Kidney (tissue), 14 donors: Measurements from ENCODE around the gene MRPL46. TPM values are rescaled to one million over a fixed set of nuclear protein-coding genes. Genes with fewer than 3 reads are reported as not detected.

Source experiments
- DNase-seq, 5 donors: peaks; one replicate each; pipeline ENCODE4 v3.0.0-alpha.2; 2013 to 2020
- FAIRE-seq: peaks from 2 replicates; lab custom pipeline; 2012; peaks lifted over from hg19 to GRCh38; lab: Jason Lieb, UNC
- H3K27ac ChIP-seq, 2 donors: one replicate each; pipeline ENCODE4 v1.7.0; 2013; ENCODE audit warnings: low read depth in 2 of 2, low read length in 2 of 2, inconsistent platforms in 1 of 2
- H3K27me3 ChIP-seq: one replicate; pipeline ENCODE4 v1.7.1; 2013; ENCODE audit warnings: low read length, inconsistent platforms; ENCODE audit not compliant: control insufficient read depth, insufficient read depth
- H3K36me3 ChIP-seq, 3 donors: one replicate each; pipeline versions ENCODE4 v1.7.0 to v1.7.1; 2013; ENCODE audit warnings: low read length in 3 of 3, control low read depth in 1 of 3, inconsistent platforms in 1 of 3; ENCODE audit not compliant: insufficient read depth in 3 of 3, control insufficient read depth in 2 of 3
- H3K4me1 ChIP-seq, 3 donors: one replicate each; pipeline versions ENCODE4 v1.7.0 to v1.7.1; 2013; ENCODE audit warnings: low read length in 3 of 3, inconsistent platforms in 1 of 3, low read depth in 1 of 3; ENCODE audit not compliant: control insufficient read depth in 2 of 3, insufficient read depth in 2 of 3
- H3K4me3 ChIP-seq, 3 donors: one replicate each; pipeline versions ENCODE4 v1.7.0 to v1.8.1; 2013; ENCODE audit warnings: low read length in 3 of 3, control low read depth in 1 of 3, inconsistent platforms in 1 of 3
- H3K9ac ChIP-seq, 3 donors: one replicate each; pipeline versions ENCODE4 v1.7.0 to v1.7.1; 2013; ENCODE audit warnings: low read length in 3 of 3, control low read depth in 1 of 3, inconsistent platforms in 1 of 3
- H3K9me3 ChIP-seq, 3 donors: one replicate each; pipeline versions ENCODE4 v1.7.0 to v1.7.1; 2013; ENCODE audit warnings: low read length in 3 of 3, control low read depth in 1 of 3, inconsistent platforms in 1 of 3; ENCODE audit not compliant: control insufficient read depth in 2 of 3, insufficient read depth in 1 of 3
- intact Hi-C: fragments of 100-400 bp; cut with DNase I; formaldehyde crosslinking; loops from one replicate; pipeline ENCODE4 v1.11.1; 2022
- polyA plus RNA-seq: library from polyadenylated mRNA; stranded (reverse); fragments of 350-450 nt; fragmentation: Illumina TruSeq; extraction: RNeasy Lipid Tissue Mini Kit (QIAGEN cat#74804); gene quantifications from one replicate; pipeline ENCODE4 v1.2.3, GENCODE V29; 2014; ENCODE audit warnings: low read depth, low replicate concordance; ENCODE audit not compliant: insufficient read depth
- total RNA-seq: library from RNA; stranded (reverse); fragmentation: NEBNext Ultra II Directional; extraction: Animal tissue kit (Norgen Biotek cat#: 25700); gene quantifications from one replicate; pipeline ENCODE4 v1.2.1, GENCODE V29; 2021
- TF ChIP-seq, protein P1 (sequence below): IDR thresholded peaks from 3 replicates; pipeline ENCODE4 v1.5.1; 2012; ENCODE audit warnings: mild to moderate bottlenecking, moderate library complexity, borderline replicate concordance; ENCODE audit not compliant: insufficient read depth; ENCODE audit errors: extremely low read depth
- donor health status: control.
- donor health status: control.
- donor health status: control.
- donor health status: control.
- donor health status: control.
- donor health status: DM: yes; HTN: yes; CAD: no.
- donor health status: Normal renal cell carcinoma (clear cell type).

The MRPL46 gene
- total and polyA plus RNA-seq, 2 donors from 2014 or later: 24.7 to 73.4 TPM

DNA sequence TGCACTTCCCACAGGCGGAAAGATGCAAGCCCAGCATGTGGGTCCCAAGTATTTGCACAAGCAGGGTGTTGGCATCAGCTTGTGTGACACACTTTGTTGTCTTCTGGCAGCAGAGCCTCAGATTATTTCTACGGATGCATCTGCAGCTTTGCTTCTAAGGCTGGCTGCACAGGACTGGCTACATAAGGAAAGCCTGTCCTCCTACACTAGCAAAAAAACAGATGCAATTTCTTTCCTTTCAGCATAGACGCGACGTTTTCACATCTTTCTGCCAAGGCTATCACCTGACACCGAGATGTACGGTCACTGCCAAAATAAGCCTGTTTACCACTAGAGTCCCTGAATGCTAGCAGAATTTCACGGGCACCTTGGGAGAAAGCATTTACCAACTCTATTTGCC is 13.8 kb upstream of the MRPL46 start:
- Histone ChIP-seq H3K36me3 (peaks cover 3 to 19% (median 12%) of the 10 kb centered on the region in 3 donors), H3K27ac (no peak overlapping the region), H3K9me3 (no peaks in the 10 kb centered on the region), H3K27me3 (no peaks in the 10 kb centered on the region), H3K4me1 (peaks cover 0 to 6% (median 3%) of the 10 kb centered on the region in 3 donors), H3K4me3 (no peak overlapping the region), H3K9ac (no peak overlapping the region)
- intact Hi-C loops: no loop called here
- FAIRE-seq (no peak), DNase-seq (no peak)
- TF ChIP-seq, protein P1, sequence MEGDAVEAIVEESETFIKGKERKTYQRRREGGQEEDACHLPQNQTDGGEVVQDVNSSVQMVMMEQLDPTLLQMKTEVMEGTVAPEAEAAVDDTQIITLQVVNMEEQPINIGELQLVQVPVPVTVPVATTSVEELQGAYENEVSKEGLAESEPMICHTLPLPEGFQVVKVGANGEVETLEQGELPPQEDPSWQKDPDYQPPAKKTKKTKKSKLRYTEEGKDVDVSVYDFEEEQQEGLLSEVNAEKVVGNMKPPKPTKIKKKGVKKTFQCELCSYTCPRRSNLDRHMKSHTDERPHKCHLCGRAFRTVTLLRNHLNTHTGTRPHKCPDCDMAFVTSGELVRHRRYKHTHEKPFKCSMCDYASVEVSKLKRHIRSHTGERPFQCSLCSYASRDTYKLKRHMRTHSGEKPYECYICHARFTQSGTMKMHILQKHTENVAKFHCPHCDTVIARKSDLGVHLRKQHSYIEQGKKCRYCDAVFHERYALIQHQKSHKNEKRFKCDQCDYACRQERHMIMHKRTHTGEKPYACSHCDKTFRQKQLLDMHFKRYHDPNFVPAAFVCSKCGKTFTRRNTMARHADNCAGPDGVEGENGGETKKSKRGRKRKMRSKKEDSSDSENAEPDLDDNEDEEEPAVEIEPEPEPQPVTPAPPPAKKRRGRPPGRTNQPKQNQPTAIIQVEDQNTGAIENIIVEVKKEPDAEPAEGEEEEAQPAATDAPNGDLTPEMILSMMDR: no peak

- Histone ChIP-seq H3K9ac (no peak overlapping the region), H3K4me1 (peaks cover 0 to 6% (median 0%) of the 10 kb centered on the region in 3 donors), H3K27me3 (no peaks in the 10 kb centered on the region), H3K36me3 (peaks cover 3 to 21% (median 15%) of the 10 kb centered on the region in 3 donors), H3K4me3 (no peak overlapping the region), H3K9me3 (no peaks in the 10 kb centered on the region), H3K27ac (no peak overlapping the region)
- intact Hi-C loops: no loop called here
- FAIRE-seq (no peak), DNase-seq (no peak)
- TF ChIP-seq, protein P1: no peak
These were observed 12.0 kb upstream of the MRPL46 start for GRCh38 chr15:88479169-88479568.

DNA sequence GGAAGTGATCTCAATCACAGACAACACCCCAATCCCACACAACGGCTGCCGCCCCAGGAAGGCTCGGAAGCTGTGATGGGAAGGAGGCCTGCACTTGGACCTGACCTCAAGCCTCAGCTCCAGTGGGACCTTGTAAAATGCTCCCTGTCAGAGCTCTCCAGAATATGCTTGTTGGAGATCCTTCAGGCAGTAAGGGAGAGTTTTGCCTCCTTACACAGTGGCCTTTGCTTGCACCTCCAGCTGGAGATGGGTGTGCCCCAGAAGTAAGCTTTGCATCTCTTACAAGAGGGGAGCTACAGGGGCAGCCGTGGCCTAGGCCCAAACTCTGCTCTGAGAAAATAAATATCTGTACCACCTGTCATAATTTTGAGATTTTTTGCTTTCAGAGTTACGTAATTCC is 10.7 kb upstream of the MRPL46 start:
- intact Hi-C loops: no loop called here
- H3K9ac ChIP-seq: no peak overlapping the region
- H3K27me3 ChIP-seq: no peaks in the 10 kb centered on the region
- TF ChIP-seq, protein P1: no peak
- H3K9me3 ChIP-seq: no peaks in the 10 kb centered on the region
- DNase-seq (no peak), FAIRE-seq (no peak)
- peaks cover 0 to 6% (median 0%) of the 10 kb centered on the region in 3 donors for H3K4me1 ChIP-seq
- H3K27ac ChIP-seq: no peak overlapping the region
- no peak overlapping the region for H3K4me3 ChIP-seq
- H3K36me3 ChIP-seq: peaks cover 3 to 25% (median 19%) of the 10 kb centered on the region in 3 donors

DNA sequence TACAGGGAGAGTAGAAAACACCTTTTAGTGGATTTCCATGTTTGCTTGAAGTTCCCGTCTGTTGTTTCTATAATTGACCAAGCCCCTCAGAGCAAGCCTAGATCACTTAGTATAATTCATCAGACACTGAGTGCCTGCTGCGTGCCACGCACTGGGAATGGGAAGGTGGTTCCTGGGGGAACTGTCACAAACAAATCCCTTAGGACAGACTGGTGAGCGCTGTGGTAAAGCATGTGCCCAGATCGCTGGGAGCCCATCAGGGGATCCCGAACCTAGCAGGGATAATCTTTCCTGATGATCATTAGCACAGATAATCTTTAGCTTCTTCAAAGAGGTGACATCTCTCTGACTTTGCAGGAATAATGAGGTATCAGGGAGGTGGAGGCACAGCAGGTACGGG is 9.9 kb upstream of the MRPL46 start:
- Histone ChIP-seq H3K36me3 (peaks cover 5 to 25% (median 19%) of the 10 kb centered on the region in 3 donors), H3K4me1 (peaks cover 0 to 6% (median 0%) of the 10 kb centered on the region in 3 donors), H3K27me3 (no peaks in the 10 kb centered on the region), H3K27ac (no peak overlapping the region), H3K4me3 (no peak overlapping the region), H3K9me3 (no peaks in the 10 kb centered on the region), H3K9ac (no peak overlapping the region)
- no peak for DNase-seq
- intact Hi-C loops: no loop called here
- TF ChIP-seq, protein P1: no peak
- FAIRE-seq: no peak
